ENCODE data around the gene LNX2.

The LNX2 gene

DNA sequence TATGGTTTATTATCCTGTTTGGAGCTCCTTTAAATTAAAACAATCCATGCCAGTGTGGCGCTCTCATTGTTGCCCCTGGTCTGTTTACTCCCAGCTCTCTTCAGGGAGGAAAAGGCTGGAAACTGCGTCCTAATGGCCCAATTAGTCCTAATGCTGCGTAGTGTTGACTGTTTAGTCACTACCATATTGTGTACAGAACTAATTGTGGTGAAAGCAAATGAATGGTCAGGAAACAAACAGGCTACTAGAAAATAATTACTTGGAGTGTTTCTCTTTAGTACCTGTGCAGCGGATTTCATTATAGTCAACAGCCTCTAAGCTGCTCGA is 115.5 kb downstream of the LNX2 start:
- Histone ChIP-seq H3K9me3 (ENCODE audit: control insufficient read depth, insufficient read depth, low read depth, low read length) (no peaks in the 10 kb centered on the region), H3K4me1 (ENCODE audit: control insufficient read depth, insufficient read depth, low read length) (no peaks in the 10 kb centered on the region), H3K4me3 (ENCODE audit: low read depth, low read length) (no peak overlapping the region), H3K36me3 (ENCODE audit: control insufficient read depth in 2 of 2, insufficient read depth in 1 of 2, low read length in 2 of 2) (no peaks in the 10 kb centered on the region), H3K27ac (ENCODE audit: extremely low read depth, low read depth, low read length) (no peak overlapping the region)
- TF ChIP-seq ZNF513 (tag by site-specific recombination; IDR thresholded peaks at IDR 0.05): no peak
- no peak for TF ChIP-seq ZNF530 (tag by site-specific recombination; IDR thresholded peaks at IDR 0.05; ENCODE audit: low read depth)
- POLR2A ChIA-PET: no interaction called here
- CTCF ChIA-PET: no interaction called here

DNA sequence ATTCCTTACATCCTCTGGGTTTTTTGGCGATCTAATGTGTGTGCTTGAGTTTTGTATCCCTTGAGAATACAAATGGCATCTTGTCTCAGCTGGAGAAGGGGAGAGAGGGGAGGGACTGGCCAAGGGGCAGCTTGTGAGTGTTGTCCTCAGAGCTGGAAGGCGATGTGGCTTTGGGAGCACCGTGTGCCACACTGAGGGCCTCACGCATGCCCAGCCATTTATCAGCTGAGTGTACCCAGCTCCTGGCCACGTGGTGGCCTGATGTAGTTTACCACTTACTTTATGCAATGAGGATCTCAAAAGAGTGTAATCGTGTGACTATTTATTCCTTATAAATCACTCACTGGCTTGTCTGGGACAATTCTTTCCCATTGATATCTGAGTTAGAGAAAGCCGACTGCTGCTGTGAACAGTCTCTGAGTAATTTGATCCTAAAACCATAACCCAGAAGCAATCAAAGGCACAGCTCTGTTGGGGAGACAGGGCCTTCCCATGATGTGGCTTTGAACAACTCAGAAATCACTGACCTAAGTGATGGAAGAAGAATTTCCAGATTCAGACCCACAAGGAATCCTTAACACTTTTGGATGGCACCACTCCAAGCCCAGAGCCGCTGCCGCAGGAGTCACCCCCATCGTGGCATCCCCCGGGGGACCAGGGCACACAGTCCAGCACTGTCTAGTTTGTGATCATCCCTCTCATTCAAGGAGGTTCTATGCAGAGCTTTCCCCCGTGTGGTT is 116.0 kb downstream of the LNX2 start:
- Histone ChIP-seq H3K4me3 (ENCODE audit: low read depth, low read length) (no peak overlapping the region), H3K9me3 (ENCODE audit: control insufficient read depth, insufficient read depth, low read depth, low read length) (no peaks in the 10 kb centered on the region), H3K36me3 (ENCODE audit: control insufficient read depth in 2 of 2, insufficient read depth in 1 of 2, low read length in 2 of 2) (no peaks in the 10 kb centered on the region), H3K4me1 (ENCODE audit: control insufficient read depth, insufficient read depth, low read length) (no peaks in the 10 kb centered on the region), H3K27ac (ENCODE audit: extremely low read depth, low read depth, low read length) (no peak overlapping the region)
- TF ChIP-seq KLF16 (tag by site-specific recombination; IDR thresholded peaks at IDR 0.05): no peak
- TF ChIP-seq ZNF175 (tag by site-specific recombination; IDR thresholded peaks at IDR 0.05): no peak
- TF ChIP-seq ZNF169 (tag by site-specific recombination; IDR thresholded peaks at IDR 0.05): no peak
- TF ChIP-seq MYNN (tag by site-specific recombination; IDR thresholded peaks at IDR 0.05; ENCODE audit: borderline replicate concordance): no peak
- no peak for TF ChIP-seq KLF17 (tag by site-specific recombination; IDR thresholded peaks at IDR 0.05)
- no peak for TF ChIP-seq REPIN1 (tag by site-specific recombination; IDR thresholded peaks at IDR 0.05; ENCODE audit: low read depth)
- no peak for TF ChIP-seq ZNF768 (tag by site-specific recombination; IDR thresholded peaks at IDR 0.05)
- no peak for TF ChIP-seq ZNF501 (tag by site-specific recombination; IDR thresholded peaks at IDR 0.05)
- ChIA-PET POLR2A (no interaction called here), CTCF (interaction anchor here (1.3 kb wide), 1 partner anchor 142 kb away, joined by 3 read pairs; no protein-coding TSS in a partner anchor)

DNA sequence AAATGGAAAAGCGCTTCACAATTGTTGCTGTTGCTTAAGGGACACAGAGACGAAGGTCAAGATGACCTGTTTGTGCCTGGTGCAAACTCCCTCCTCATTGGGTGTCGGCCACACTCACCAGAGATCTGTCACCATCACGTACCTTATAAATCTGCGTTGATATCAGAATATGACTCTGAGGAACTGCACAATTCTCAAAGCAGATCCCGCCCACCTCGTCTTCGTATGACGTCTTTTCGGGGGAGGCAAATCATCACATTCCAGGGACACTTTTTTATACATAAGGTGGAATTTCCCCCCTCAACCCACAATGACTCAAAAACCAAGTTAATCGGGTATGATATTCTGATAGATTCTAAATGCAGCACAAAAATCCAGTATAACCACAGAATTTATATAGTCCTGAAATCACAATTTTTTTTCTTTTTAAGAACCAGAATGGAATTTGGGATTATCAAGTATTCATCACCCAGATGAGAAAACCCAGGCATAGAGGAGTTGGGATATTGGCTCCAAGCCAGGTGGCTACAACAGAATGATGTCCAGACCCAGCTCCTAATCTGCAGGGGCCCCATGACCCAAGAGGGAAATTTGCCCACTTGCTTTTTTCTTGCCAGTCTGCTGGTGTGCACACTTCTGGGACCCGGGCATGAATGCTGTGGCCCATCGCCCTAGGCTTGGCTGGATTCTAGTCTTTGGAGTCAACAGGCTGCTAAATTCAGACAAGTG is 119.4 kb downstream of the LNX2 start:
- ChIA-PET POLR2A (no interaction called here), CTCF (no interaction called here)
- Histone ChIP-seq H3K4me1 (ENCODE audit: control insufficient read depth, insufficient read depth, low read length) (no peaks in the 10 kb centered on the region), H3K4me3 (ENCODE audit: low read depth, low read length) (no peak overlapping the region), H3K9me3 (ENCODE audit: control insufficient read depth, insufficient read depth, low read depth, low read length) (no peaks in the 10 kb centered on the region), H3K27ac (ENCODE audit: extremely low read depth, low read depth, low read length) (no peak overlapping the region), H3K36me3 (ENCODE audit: control insufficient read depth in 2 of 2, insufficient read depth in 1 of 2, low read length in 2 of 2) (no peaks in the 10 kb centered on the region)
- TF ChIP-seq ZNF670 (tag by site-specific recombination; IDR thresholded peaks at IDR 0.05; ENCODE audit: low read depth): no peak
- TF ChIP-seq ZNF239 (tag by site-specific recombination; IDR thresholded peaks at IDR 0.05): no peak
- TF ChIP-seq ZBTB20 (tag by site-specific recombination; IDR thresholded peaks at IDR 0.05): no peak
- TF ChIP-seq ZNF311 (tag by site-specific recombination; IDR thresholded peaks at IDR 0.05; ENCODE audit: borderline replicate concordance): no peak
- no peak for TF ChIP-seq ZNF157 (tag by site-specific recombination; IDR thresholded peaks at IDR 0.05)

Data from HEK293 (cell line).